ENCODE data around the gene ZC3H7A. TPM values are rescaled to one million over a fixed set of nuclear protein-coding genes. Genes with fewer than 3 reads are reported as not detected.
"Not testable (repeated sequence)": the region's sequence is repeated elsewhere in the genome, so short reads cannot be mapped to it uniquely, and the experiment has no call there.

ZC3H7A gene, protein sequence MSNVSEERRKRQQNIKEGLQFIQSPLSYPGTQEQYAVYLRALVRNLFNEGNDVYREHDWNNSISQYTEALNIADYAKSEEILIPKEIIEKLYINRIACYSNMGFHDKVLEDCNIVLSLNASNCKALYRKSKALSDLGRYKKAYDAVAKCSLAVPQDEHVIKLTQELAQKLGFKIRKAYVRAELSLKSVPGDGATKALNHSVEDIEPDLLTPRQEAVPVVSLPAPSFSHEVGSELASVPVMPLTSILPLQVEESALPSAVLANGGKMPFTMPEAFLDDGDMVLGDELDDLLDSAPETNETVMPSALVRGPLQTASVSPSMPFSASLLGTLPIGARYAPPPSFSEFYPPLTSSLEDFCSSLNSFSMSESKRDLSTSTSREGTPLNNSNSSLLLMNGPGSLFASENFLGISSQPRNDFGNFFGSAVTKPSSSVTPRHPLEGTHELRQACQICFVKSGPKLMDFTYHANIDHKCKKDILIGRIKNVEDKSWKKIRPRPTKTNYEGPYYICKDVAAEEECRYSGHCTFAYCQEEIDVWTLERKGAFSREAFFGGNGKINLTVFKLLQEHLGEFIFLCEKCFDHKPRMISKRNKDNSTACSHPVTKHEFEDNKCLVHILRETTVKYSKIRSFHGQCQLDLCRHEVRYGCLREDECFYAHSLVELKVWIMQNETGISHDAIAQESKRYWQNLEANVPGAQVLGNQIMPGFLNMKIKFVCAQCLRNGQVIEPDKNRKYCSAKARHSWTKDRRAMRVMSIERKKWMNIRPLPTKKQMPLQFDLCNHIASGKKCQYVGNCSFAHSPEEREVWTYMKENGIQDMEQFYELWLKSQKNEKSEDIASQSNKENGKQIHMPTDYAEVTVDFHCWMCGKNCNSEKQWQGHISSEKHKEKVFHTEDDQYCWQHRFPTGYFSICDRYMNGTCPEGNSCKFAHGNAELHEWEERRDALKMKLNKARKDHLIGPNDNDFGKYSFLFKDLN
- 10 to 100 TPM; 75.5 to 80.7 (median 77.5) TPM for polyA plus RNA-seq (ENCODE audit: insufficient read length in 3 of 3)

DNA sequence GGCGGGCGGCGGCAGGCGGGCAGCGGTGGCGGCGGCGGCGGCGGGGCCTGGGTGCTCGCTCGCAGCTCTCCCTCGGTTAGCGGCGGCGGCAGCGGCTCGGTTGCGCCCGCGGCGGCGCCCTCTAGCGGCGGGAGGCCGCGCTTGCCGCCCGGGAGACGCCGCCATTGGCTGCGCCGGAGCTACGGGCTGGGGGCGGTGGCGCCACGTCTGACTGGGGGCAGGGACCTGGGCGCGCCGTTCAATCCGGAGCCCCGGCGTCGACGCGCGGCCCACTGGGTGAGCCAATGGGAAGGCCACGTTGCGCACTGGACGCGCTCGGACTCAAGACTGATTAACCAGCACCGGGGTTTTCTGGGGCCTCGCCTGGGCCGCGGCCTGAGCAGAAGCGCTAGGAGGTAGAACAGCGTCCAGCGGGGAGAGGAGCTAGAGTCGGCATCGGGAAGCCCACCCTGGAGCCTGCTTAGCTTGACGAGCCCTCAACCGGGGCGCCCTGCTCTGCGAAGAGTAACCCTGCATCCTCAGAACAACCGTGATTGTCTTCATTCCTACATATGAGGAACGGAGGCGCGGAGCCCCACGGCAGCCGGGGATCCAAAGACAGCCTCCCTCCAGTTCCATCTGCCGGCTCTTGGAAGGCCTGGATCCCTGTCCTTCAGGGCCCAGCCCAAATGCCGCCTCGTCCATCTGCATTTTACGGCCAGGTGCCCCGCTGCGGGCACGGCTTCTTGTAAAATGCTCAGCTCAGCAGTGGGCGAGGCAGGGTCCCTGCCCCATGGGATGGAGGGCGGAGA is at the start of gene ZC3H7A:
ZC3H7A (minus strand) TSS at position 93 of the 791 bp plus-strand sequence. CDS start 14,904 bp downstream, outside the sequence.
- DNase-seq (ENCODE audit: low read depth in 3 of 3, low spot score in 2 of 3) = peak; percentile 78 to 92 (median 90)

DNA sequence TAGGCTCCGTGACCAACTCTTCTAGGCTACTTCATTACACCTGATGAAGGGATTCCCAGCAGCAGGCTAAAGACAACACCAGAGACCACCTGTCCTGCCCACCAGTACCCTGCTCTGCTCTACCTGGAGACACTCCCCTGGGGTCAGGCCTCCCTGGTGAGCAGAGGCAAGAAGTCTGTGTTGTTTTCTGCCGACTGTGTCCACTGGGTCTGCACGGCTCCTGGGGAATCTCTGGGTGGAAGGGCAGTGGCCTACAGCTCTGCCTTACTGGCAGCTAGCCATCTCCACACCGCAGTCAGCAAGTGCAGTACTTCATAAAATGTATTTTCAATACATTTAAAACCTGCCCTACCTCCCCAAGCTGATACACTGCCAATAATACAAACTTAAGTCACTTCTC is 47.4 kb upstream of the ZC3H7A start:
- DNase-seq (ENCODE audit: low read depth in 3 of 3, low spot score in 2 of 3) = no peak

DNA sequence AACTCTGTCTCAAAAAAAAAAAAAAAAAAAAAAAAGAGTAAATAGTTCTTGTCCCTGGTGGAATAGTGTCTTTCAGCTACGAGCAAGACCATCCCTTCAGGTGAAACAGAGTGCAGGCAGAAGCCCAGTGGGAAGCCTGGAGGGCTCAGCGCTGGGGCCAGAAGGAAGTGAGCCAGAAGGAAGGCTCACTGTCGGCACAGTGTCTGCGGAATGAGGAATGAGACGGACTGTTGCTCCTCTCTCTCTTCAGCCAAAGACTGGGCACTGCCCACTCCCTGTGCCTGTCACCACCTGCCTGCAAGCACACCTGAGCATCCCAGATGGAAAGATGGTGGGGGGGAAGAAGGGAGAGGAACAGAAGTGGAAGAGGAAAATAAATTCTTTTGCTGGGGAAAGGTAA is 46.8 kb upstream of the ZC3H7A start:
- no peak for DNase-seq (ENCODE audit: low read depth in 3 of 3, low spot score in 2 of 3)

DNA sequence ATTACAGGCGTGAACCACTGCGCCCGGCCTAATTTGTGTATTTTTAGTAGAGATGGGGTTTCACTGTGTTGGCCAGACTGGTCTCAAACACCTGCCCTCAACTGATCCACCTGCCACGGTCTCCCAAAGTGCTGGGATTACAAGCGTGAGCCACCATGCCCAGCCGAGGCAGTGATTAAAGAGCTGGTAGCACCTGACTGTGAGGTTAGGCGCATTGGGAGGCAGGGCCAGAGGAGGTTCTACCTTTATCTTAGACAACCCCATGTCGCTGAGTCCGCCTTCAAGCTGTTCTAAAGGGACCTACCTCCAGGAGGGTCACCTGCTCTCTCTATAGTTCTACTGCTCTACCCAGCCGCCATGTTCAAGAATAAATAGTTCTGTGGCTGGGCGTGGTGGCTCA is 46.1 kb upstream of the ZC3H7A start:
- DNase-seq (ENCODE audit: low read depth in 3 of 3, low spot score in 2 of 3) = no peak

DNA sequence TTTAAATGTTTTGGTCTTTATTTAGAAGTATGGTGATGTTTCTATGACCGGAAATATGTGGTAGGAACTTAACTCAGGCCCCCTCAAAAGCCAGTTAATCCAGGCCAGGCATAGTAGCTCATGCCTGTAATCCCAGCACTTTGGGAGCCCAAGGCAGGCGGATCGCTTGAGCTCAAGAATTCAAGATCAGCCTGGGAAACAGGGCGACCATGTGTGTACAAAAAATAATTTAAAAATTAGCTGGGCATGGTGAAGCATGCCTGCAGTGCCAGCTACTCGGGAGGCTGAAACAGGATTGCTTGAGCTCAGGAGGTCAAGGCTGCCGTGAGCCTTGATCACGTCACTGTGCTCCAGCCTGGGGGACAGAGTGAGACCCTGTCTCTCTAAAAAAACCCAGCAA is 44.0 kb upstream of the ZC3H7A start:
- no peak for DNase-seq (ENCODE audit: low read depth in 3 of 3, low spot score in 2 of 3)

DNA sequence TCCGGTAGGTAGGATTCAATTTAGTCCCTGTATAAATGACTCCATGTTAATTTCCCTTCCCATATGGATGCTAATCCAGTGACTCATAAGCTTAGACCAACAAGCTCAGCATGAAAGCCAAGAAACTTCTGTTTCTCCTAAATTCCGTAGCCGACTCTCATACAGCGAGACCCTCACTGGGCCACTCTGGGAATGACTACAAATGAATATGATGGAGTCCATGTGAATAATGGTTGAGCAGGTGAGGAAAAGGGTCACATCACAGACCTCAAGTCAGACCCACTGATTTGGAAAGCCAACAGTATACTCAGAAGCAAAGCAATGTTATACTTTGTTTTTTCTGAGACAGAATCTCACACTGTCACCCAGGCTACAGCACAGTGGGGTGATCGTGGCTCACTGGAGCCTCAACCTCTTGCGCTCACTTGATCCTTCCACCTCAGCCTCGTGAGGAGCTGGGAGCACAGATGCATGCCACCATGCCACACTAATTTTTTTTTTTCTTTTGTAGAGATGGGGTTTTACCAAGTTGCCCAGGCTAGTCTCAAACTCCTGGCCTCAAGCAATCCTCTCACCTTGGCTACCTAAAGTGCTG is 39.7 kb upstream of the ZC3H7A start:
- no peak for DNase-seq (ENCODE audit: low read depth in 3 of 3, low spot score in 2 of 3)

DNA sequence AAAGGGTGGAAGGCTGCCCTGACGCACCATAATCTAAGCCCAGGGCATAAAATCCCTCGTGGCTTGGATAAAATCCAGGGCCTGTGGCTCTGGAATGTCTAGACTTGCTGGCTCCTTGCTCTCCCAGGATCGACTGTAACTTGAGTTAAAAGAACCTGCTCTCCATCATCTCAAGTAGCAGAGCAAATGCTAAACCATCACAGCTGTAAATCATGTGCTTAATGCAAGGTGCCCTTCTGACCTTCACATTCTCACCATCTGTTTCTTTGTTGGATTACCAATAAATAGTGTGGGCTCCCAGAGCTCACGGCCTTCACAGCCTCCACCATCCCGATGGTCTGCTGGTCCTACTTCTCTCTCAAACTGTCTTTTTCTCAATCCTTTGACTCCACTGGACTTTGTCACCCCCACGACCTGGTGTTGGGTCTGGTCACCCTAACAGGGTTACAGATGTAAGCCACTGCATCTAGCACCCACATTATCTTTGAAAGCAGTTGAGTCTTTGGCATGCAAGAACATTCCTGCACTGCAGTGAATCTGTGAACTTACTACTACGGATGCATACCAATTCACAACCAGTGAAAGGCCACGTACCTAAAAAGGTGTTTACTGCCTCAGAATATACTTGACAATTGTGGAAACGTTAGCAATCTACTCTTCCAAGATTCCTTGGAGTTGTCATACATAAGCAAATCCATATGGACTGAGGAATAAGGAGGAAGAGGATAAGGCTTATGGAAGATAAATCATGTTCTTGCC is 39.0 kb upstream of the ZC3H7A start:
- DNase-seq (ENCODE audit: low read depth in 3 of 3, low spot score in 2 of 3) = no peak

DNA sequence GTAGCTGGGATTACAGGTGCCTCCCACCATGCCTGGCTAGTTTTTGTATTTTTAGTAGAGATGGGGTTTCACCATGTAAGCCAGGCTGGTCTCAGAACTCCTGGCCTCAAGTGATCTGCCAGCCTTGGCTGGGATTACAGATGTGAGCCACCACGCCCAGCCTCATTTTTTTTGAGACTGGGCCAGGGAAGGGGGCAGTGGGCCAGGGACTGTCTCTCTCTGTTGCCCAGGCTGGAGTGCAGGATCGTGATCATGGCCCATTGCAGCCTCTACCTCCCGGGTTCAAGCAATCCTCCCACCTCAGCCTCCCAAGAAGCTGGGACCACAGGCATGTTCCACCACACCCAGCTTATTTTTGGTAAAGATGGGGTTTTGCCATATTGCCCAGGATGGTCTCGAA is 38.3 kb upstream of the ZC3H7A start:
- DNase-seq (ENCODE audit: low read depth in 3 of 3, low spot score in 2 of 3) = no peak

DNA sequence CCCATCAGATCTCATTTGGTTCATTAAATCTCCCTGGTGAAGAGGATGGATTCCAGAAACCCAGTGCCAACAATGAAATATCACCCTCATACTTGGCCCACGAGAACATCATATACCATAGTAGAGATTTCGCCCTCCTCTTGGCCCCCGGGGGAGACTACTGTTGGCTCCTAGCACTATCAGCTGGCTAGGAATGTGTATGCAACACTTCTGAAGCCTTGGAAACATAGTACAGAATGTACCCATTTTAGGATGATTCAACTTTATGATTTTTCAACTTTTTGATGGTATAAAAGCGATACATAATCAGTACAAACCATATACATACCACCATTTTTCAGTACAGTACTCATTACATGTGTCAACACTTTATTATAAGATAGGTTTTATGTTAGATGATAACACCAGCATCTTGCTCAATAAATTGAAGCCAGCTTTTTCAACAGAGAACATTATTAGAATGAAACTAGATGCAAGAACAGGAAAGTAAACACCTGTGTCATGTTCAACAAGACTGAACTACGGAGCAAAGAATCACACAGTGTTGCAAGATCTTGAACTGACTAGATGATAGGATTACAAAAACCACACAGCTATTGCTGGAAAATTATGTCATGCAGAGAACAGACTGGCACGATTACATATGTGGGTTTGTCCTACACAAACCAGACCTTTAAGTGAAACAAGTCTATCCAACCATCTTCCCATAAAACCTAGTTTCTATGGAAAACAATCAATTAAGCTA is 37.1 kb upstream of the ZC3H7A start:
- no peak for DNase-seq (ENCODE audit: low read depth in 3 of 3, low spot score in 2 of 3)

DNA sequence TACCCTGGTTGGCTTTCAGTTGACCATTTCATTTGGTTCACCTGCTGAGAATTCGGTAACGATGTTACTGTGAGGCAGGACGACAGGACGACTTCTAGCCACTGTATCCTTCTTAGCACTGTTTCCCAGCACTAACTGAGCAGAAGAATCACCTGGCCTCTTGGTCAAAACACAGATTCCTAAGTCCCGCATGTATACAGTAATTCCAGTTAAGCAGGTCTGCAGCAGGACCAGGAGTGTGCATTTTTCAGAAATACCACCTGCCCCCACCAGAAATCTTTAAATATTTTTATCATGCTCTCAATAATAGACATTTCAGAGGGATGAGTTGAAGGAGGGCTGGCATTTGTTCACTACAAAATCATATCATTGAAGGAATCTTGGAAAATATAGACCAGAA is 31.6 kb upstream of the ZC3H7A start:
- no peak for DNase-seq (ENCODE audit: low read depth in 3 of 3, low spot score in 2 of 3)

DNA sequence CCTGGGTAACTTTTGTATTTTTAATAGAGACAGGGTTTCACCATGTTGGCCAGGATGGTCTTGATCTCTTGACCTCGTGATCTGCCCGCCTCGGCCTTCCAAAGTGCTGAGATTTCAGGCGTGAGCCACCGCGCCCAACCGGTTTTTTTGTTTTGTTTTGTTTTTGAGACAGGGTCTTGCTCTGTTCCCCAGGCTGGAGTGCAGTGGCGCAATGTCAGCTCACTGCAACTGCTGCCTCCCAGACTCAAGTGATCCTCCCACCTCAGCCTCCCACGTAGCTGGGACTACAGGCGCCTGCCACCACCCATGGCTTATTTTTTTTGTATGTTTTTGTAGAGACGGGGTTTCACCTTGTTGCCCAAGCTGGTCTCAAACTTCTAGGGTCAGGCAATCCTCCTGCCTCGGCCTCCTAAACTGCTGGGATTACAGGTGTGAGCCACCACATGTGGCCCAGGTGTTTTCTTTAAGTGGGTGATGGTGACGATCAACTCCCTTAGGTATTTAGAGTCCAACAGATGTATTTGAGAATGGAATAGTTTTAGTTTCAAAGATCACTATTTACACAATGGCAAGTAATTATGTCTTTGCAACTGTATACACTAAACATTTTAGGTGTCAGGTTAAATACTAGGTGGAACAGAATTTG is 28.6 kb upstream of the ZC3H7A start:
- DNase-seq (ENCODE audit: low read depth in 3 of 3, low spot score in 2 of 3) = not testable (repeated sequence)

DNA sequence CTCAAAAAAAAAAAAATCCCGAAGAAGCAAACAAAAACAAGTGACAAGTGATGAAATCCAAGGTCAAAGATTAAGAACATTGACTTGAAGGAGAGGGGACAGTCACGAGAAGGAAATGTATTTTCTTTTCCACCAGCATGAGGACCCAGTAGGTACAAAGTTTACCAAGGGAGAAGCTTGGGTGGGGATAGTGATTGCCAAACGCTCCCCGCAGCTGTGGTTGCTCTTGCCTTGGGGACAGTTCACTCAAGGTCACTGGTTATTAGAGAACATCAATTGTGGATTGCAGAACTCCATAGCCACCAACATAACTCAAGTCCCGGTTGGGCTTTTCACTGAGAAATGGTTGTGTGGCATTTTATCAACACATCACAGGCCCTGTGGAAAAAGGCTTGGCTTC is 27.3 kb upstream of the ZC3H7A start:
- DNase-seq (ENCODE audit: low read depth in 3 of 3, low spot score in 2 of 3) = no peak

DNA sequence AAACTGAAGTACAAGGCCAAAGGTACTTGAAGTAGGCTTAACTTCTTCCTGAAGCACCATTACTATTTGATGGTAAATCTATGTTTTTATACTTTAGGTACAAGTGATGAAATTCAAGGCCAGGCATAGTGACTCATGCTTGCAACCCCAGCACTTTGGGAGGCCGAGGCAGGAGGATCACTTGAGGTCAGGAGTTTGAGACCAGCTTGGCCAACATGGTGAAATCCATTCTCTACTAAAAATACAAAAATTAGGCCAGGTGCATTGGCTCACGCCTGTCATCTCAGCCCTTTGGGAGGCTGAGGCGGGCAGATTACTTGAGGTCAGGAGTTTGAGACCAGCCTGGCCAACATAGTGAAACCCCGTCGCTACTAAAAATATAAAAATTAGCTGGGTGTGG is 26.6 kb upstream of the ZC3H7A start:
- DNase-seq (ENCODE audit: low read depth in 3 of 3, low spot score in 2 of 3) = not testable (repeated sequence)

DNA sequence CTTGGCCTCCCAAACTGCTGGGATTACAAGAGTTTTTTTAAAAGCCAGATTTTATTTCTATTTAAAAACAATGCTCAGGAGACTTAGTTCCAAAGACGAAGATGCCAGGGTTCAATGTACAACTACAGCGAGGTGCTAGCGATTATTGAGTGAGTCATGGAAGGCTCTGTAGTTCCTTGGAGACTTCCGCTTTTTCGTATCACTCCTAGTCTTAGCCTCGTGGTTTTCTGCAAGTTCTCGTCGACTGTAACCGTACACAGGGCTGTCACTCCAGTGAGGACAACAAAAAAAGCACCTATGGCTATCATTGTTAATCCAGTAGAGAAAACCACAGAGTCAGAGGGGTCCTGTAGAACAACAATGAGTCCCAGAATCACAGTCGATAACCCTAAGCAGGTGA is 22.7 kb upstream of the ZC3H7A start:
- DNase-seq (ENCODE audit: low read depth in 3 of 3, low spot score in 2 of 3) = no peak

DNA sequence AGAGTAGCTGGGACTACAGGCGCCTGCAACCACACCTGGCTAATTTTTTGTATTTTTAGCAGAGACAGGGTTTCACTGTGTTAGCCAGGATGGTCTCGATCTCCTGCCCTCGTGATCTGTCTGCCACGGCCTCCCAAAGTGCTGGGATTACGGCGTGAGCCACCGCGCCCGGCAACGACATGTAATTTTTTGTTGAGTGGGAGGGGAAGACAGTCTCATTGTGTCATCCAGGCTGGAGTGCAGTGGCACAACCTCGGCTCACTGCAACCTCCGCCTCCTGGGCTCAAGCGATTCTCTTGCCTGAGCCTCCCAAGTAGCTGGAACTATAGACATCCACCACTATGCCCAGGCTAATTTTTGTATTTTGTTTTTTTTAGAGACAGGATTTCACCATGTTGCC is 21.9 kb upstream of the ZC3H7A start:
- DNase-seq (ENCODE audit: low read depth in 3 of 3, low spot score in 2 of 3) = not testable (repeated sequence)

DNA sequence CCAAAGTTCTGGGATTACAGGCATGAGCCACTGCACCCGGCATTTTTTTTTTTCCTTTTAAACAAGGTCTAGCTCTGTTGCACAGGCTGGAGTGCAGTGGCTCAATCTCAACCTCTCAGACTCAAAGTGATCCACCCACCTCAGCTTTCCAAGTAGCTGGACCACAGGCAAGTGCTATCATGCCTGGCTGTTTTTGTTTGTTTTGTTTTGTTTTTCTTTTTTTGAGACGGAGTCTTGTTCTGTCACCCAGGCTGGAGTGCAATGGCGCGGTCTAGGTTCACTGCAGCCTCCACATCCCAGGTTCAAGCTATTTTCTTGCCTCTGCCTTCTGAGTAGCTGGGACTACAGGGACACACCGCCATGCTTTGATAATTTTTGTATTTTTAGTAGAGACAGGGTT is 19.1 kb upstream of the ZC3H7A start:
- no peak for DNase-seq (ENCODE audit: low read depth in 3 of 3, low spot score in 2 of 3)

DNA sequence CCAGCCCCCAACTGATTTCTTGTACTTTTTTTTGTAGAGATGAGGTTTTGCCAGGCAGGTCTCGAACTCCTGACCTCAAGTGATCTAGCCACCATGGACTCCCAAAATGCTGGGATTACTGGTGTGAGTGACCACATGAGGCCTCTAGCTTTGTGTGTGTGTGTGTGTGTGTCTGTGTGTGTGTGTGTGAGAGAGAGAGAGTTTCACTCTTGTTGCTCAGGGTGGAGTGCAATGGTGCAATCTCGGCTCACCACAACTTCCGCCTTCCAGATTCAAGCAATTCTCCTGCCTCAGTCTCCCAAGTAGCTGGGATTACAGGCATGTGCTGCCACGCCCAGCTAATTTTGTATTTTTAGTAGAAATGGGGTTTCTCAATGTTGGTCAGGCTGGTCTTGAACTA is 17.7 kb upstream of the ZC3H7A start:
- DNase-seq (ENCODE audit: low read depth in 3 of 3, low spot score in 2 of 3) = not testable (repeated sequence)

DNA sequence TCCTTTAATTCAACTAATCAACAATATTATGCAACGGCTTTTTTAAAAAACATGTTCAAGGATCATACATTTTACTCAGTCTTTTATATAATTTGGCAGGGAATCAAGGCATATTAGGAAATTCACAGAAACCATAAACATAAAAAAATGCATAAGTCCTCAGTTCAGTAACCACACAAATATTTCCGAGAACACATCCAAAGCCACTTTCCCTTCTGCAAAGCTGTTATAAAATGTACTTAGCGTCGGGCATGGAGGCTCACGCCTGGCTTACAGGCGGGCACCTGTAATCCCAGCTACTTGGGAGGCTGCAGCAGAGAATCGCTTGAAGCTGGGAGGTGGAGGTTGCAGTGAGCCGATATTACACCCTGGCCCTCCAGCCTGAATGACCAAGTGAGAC is 9.7 kb upstream of the ZC3H7A start:
- no peak for DNase-seq (ENCODE audit: low read depth in 3 of 3, low spot score in 2 of 3)
